Activated CD4-positive, alpha-beta T cell treated with anti-CD3 and anti-CD28 coated beads, Interleukin-2, amount 10 ng/mL, durations not matched to agents 24 days and 14 days (primary cell): Measurements from ENCODE around the gene SDCCAG8. TPM values are rescaled to one million over a fixed set of nuclear protein-coding genes. Genes with fewer than 3 reads are reported as not detected.

Experiments
- DNase-seq: peaks from one replicate; pipeline ENCODE4 v3.0.0; 2022
- H3K27ac Mint-ChIP-seq: one replicate; pipeline ENCODE4 v1.8.0; 2022; ENCODE audit warnings: mild to moderate bottlenecking, mixed read lengths
- H3K27me3 Mint-ChIP-seq: one replicate; pipeline ENCODE4 v1.8.0; 2022; ENCODE audit warnings: mixed read lengths
- H3K36me3 Mint-ChIP-seq: one replicate; pipeline ENCODE4 v1.8.0; 2022; ENCODE audit warnings: low read depth, mild to moderate bottlenecking, mixed read lengths
- H3K4me1 Mint-ChIP-seq: one replicate; pipeline ENCODE4 v1.8.0; 2021; ENCODE audit warnings: mixed read lengths
- H3K4me3 Mint-ChIP-seq: one replicate; pipeline ENCODE4 v1.8.0; 2022; ENCODE audit warnings: mild to moderate bottlenecking, moderate library complexity, mixed read lengths
- H3K9me3 Mint-ChIP-seq: one replicate; pipeline ENCODE4 v1.8.0; 2021; ENCODE audit warnings: mixed read lengths
- intact Hi-C: fragments of 100-400 bp; cut with micrococcal nuclease; formaldehyde crosslinking; loops from one replicate; pipeline ENCODE4 v1.15.1; 2023
- total RNA-seq: library from RNA; stranded (reverse); gene quantifications from 2 replicates; pipeline ENCODE4 v1.2.3, GENCODE V29; 2022

SDCCAG8 gene
- total RNA-seq, 1 donor from 2014 or later, result 23.6 TPM

GRCh38 chr1:243343970-243344937, 88.4 kb downstream of the SDCCAG8 start:
- Mint-ChIP-seq H3K4me1 (peaks cover 2% of the 10 kb centered on the region), H3K9me3 (no peaks in the 10 kb centered on the region)

GRCh38 chr1:243345205-243345604, 89.4 kb downstream of the SDCCAG8 start:
- peaks cover 2% of the 10 kb centered on the region for H3K4me1 Mint-ChIP-seq
- H3K4me3 Mint-ChIP-seq, result no peak overlapping the region
- peak; percentile 42 for DNase-seq
- intact Hi-C loops, result loop anchor here (2.0 to 10.0 kb wide), 3 partner anchors 64 to 700 kb away; no protein-coding TSS in a partner anchor
- no peaks in the 10 kb centered on the region for H3K9me3 Mint-ChIP-seq
- no peaks in the 10 kb centered on the region for H3K27me3 Mint-ChIP-seq
- H3K27ac Mint-ChIP-seq, result no peak overlapping the region
- peaks cover 3% of the 10 kb centered on the region for H3K36me3 Mint-ChIP-seq

More at GRCh38 chr1:243343970-243344937, 88.4 kb downstream of the SDCCAG8 start:
- intact Hi-C loops, result loop anchor here (1.0 to 10.0 kb wide), 8 partner anchors 65 to 929 kb away; partner anchors contain the start of gene AKT3
- Mint-ChIP-seq H3K4me3 (no peak overlapping the region), H3K27ac (no peak overlapping the region), H3K36me3 (peaks cover 3% of the 10 kb centered on the region), H3K27me3 (no peaks in the 10 kb centered on the region)
- peak; percentile 66 for DNase-seq

GRCh38 chr1:243346016-243346415, 90.2 kb downstream of the SDCCAG8 start:
- peaks cover 6% of the 10 kb centered on the region for H3K36me3 Mint-ChIP-seq
- H3K27ac Mint-ChIP-seq, result no peak overlapping the region
- H3K27me3 Mint-ChIP-seq, result no peaks in the 10 kb centered on the region
- peak; percentile 35 for DNase-seq
- peaks cover 2% of the 10 kb centered on the region for H3K4me1 Mint-ChIP-seq
- no peak overlapping the region for H3K4me3 Mint-ChIP-seq
- intact Hi-C loops, result loop anchor here (10.0 kb wide), 2 partner anchors 139 to 699 kb away; no protein-coding TSS in a partner anchor
- H3K9me3 Mint-ChIP-seq, result no peaks in the 10 kb centered on the region

GRCh38 chr1:243346468-243346867, 90.6 kb downstream of the SDCCAG8 start:
- H3K4me3 Mint-ChIP-seq, result no peak overlapping the region
- H3K27ac Mint-ChIP-seq, result no peak overlapping the region

GRCh38 chr1:243348331-243348730, 92.5 kb downstream of the SDCCAG8 start:
- peaks cover 2% of the 10 kb centered on the region for H3K4me1 Mint-ChIP-seq
- H3K27ac Mint-ChIP-seq, result no peak overlapping the region
- no peak overlapping the region for H3K4me3 Mint-ChIP-seq
- no peaks in the 10 kb centered on the region for H3K27me3 Mint-ChIP-seq
- H3K36me3 Mint-ChIP-seq, result peaks cover 7% of the 10 kb centered on the region
- intact Hi-C loops, result loop anchor here (10.0 kb wide), 2 partner anchors 136 to 696 kb away; no protein-coding TSS in a partner anchor
- DNase-seq, result no peak
- H3K9me3 Mint-ChIP-seq, result no peaks in the 10 kb centered on the region

More at GRCh38 chr1:243346468-243346867, 90.6 kb downstream of the SDCCAG8 start:
- intact Hi-C loops, result loop anchor here (10.0 kb wide), 2 partner anchors 138 to 698 kb away; no protein-coding TSS in a partner anchor
- H3K9me3 Mint-ChIP-seq, result no peaks in the 10 kb centered on the region
- peaks cover 7% of the 10 kb centered on the region for H3K36me3 Mint-ChIP-seq
- H3K4me1 Mint-ChIP-seq, result peaks cover 2% of the 10 kb centered on the region
- no peaks in the 10 kb centered on the region for H3K27me3 Mint-ChIP-seq
- DNase-seq, result peak; percentile 31

GRCh38 chr1:243349128-243349527, 93.3 kb downstream of the SDCCAG8 start:
- intact Hi-C loops, result loop anchor here (10.0 kb wide), 2 partner anchors 136 to 696 kb away; no protein-coding TSS in a partner anchor
- Mint-ChIP-seq H3K4me1 (peaks cover under 1% of the 10 kb centered on the region), H3K36me3 (peaks cover 7% of the 10 kb centered on the region), H3K4me3 (no peak overlapping the region), H3K9me3 (no peaks in the 10 kb centered on the region), H3K27ac (no peak overlapping the region), H3K27me3 (no peaks in the 10 kb centered on the region)
- DNase-seq, result no peak

GRCh38 chr1:243351337-243351736, 95.5 kb downstream of the SDCCAG8 start:
- DNase-seq, result no peak
- Mint-ChIP-seq H3K4me3 (no peak overlapping the region), H3K27me3 (no peaks in the 10 kb centered on the region), H3K36me3 (peaks cover 7% of the 10 kb centered on the region), H3K9me3 (no peaks in the 10 kb centered on the region), H3K27ac (no peak overlapping the region), H3K4me1 (peaks cover 8% of the 10 kb centered on the region)
- intact Hi-C loops, result no loop called here

- Mint-ChIP-seq H3K4me3 (peak overlapping the region; percentile 60), H3K9me3 (no peaks in the 10 kb centered on the region), H3K27me3 (no peaks in the 10 kb centered on the region), H3K27ac (peak overlapping the region; percentile 4), H3K4me1 (peaks cover 8% of the 10 kb centered on the region), H3K36me3 (peaks cover 4% of the 10 kb centered on the region)
- DNase-seq, result no peak
- intact Hi-C loops, result no loop called here
These were observed 98.8 kb downstream of the SDCCAG8 start for GRCh38 chr1:243354511-243355153.

- peaks cover 6% of the 10 kb centered on the region for H3K36me3 Mint-ChIP-seq
- H3K4me1 Mint-ChIP-seq, result no peaks in the 10 kb centered on the region
- no peaks in the 10 kb centered on the region for H3K27me3 Mint-ChIP-seq
- no peak for DNase-seq
- intact Hi-C loops, result no loop called here
- no peak overlapping the region for H3K4me3 Mint-ChIP-seq
- H3K27ac Mint-ChIP-seq, result no peak overlapping the region
- H3K9me3 Mint-ChIP-seq, result peaks cover 4% of the 10 kb centered on the region
These were observed 108.0 kb downstream of the SDCCAG8 start for GRCh38 chr1:243363832-243364231.

- Mint-ChIP-seq H3K4me3 (no peak overlapping the region), H3K4me1 (no peaks in the 10 kb centered on the region), H3K27me3 (no peaks in the 10 kb centered on the region), H3K27ac (no peak overlapping the region), H3K36me3 (peaks cover 6% of the 10 kb centered on the region), H3K9me3 (peaks cover 8% of the 10 kb centered on the region)
- intact Hi-C loops, result no loop called here
- DNase-seq, result no peak
These were observed 108.5 kb downstream of the SDCCAG8 start for GRCh38 chr1:243364330-243364729.

- Mint-ChIP-seq H3K4me3 (no peak overlapping the region), H3K4me1 (no peaks in the 10 kb centered on the region)
These were observed 109.0 kb downstream of the SDCCAG8 start for GRCh38 chr1:243364866-243365265.

GRCh38 chr1:243367314-243367713, 111.5 kb downstream of the SDCCAG8 start:
- Mint-ChIP-seq H3K9me3 (peaks cover 9% of the 10 kb centered on the region), H3K27me3 (no peaks in the 10 kb centered on the region)
- DNase-seq, result no peak

More at GRCh38 chr1:243364866-243365265, 109.0 kb downstream of the SDCCAG8 start:
- no peak for DNase-seq
- H3K9me3 Mint-ChIP-seq, result peaks cover 9% of the 10 kb centered on the region
- no peak overlapping the region for H3K27ac Mint-ChIP-seq
- intact Hi-C loops, result no loop called here
- peaks cover 6% of the 10 kb centered on the region for H3K36me3 Mint-ChIP-seq
- H3K27me3 Mint-ChIP-seq, result no peaks in the 10 kb centered on the region

GRCh38 chr1:243374412-243374811, 118.6 kb downstream of the SDCCAG8 start:
- DNase-seq, result no peak
- H3K4me1 Mint-ChIP-seq, result no peaks in the 10 kb centered on the region
- peaks cover 11% of the 10 kb centered on the region for H3K36me3 Mint-ChIP-seq
- H3K4me3 Mint-ChIP-seq, result no peak overlapping the region
- no peak overlapping the region for H3K27ac Mint-ChIP-seq
- intact Hi-C loops, result no loop called here
- H3K9me3 Mint-ChIP-seq, result peaks cover 17% of the 10 kb centered on the region
- H3K27me3 Mint-ChIP-seq, result no peaks in the 10 kb centered on the region

More at GRCh38 chr1:243367314-243367713, 111.5 kb downstream of the SDCCAG8 start:
- Mint-ChIP-seq H3K27ac (no peak overlapping the region), H3K4me1 (no peaks in the 10 kb centered on the region), H3K36me3 (peaks cover 2% of the 10 kb centered on the region), H3K4me3 (no peak overlapping the region)
- intact Hi-C loops, result no loop called here
